ENCODE results near the gene JCHAIN.

JCHAIN gene

DNA sequence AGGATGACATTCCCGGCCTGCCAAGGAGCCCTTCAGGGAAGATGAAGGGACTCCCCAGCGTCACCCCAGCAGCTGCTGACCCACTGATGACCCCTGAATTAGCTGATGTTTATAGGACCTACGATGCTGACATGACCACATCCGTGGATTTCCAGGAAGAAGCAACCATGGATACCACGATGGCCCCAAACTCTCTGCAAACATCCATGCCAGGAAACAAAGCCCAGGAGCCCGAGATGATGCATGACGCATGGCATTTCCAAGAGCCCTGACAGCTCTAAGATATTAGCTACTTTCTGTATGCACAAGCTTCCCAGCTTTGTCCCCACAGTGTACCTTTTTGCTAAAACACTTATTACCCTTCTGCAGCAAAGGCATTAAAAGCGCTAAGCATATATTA is 59.8 kb downstream of the JCHAIN start:
- TF ChIP-seq EZH2phosphoT487 (conservative IDR thresholded peaks at IDR 0.05; ENCODE audit: low read length), result no peak
- TF ChIP-seq CTCF (IDR thresholded peaks at IDR 0.05; ENCODE audit: insufficient read depth, low read length, poor library complexity, severe bottlenecking), result no peak
- Histone ChIP-seq H3K9ac (ENCODE audit: low read length) (no peak overlapping the region), H4K20me1 (ENCODE audit: low read depth, low read length) (no peaks in the 10 kb centered on the region), H3K27ac (ENCODE audit: low read depth, low read length) (no peak overlapping the region), H3K4me3 (ENCODE audit: insufficient read depth, low read length, poor library complexity, severe bottlenecking) (no peak overlapping the region), H3F3A (ENCODE audit: insufficient read depth) (no peaks in the 10 kb centered on the region), H3K4me2 (ENCODE audit: low read depth, low read length, poor library complexity, severe bottlenecking) (no peak overlapping the region), H2AFZ (ENCODE audit: low read depth, low read length, severe bottlenecking) (no peak overlapping the region), H3K36me3 (ENCODE audit: low read length) (no peaks in the 10 kb centered on the region), H3K9me3 (ENCODE audit: insufficient read depth, low read length) (no peaks in the 10 kb centered on the region), H3K9me2 (replicated peaks; ENCODE audit: insufficient read depth, low read length) (no peaks in the 10 kb centered on the region), H3K79me2 (ENCODE audit: insufficient read depth, low read length) (no peaks in the 10 kb centered on the region), H3K27me3 (ENCODE audit: low read length) (no peaks in the 10 kb centered on the region)

Data from SU-DHL-6 (cell line).